HEK293 (cell line): ENCODE results near the gene WDFY3.

Source experiments
- GLI2 ChIP-seq: fragments of 450-650 bp; formaldehyde crosslinking; IDR thresholded peaks from 2 replicates; pipeline ENCODE4; 2017; ENCODE audit warnings: missing biosample characterization, missing genetic modification characterization, low read depth, borderline replicate concordance
- GLI4 ChIP-seq: fragments of 450-650 bp; formaldehyde crosslinking; IDR thresholded peaks from 2 replicates; pipeline ENCODE4 v1.5.1; 2016; ENCODE audit warnings: missing biosample characterization, missing genetic modification characterization
- KLF16 ChIP-seq: fragments of 450-650 bp; formaldehyde crosslinking; IDR thresholded peaks from 2 replicates; pipeline ENCODE4 v1.5.1; 2017; ENCODE audit warnings: missing biosample characterization, missing genetic modification characterization
- TF ChIP-seq, protein P1 (sequence below): fragments of 450-650 bp; formaldehyde crosslinking; IDR thresholded peaks from 2 replicates; pipeline ENCODE4 v1.5.1; 2016; ENCODE audit warnings: missing biosample characterization, missing genetic modification characterization

DNA sequence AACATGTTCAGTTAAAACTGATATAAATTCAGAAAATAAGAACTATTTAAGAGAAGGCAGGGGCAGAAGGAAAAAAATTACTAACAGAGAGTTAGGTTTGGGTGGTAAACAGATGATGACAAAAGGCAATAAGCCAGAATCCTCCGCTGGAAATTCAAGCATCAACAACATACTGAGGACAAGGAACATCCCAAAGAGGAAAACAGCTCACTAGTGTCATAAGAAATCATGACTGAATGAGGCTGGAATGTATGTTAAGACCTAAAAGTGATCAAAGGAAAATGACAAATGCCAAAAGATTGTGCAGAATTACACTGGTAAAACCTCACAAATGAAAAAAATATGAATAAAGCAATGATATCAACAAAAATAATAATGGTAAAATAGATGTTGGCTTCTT is 88.4 kb downstream of the WDFY3 start:
- TF ChIP-seq KLF16: no peak
- TF ChIP-seq, protein P1, sequence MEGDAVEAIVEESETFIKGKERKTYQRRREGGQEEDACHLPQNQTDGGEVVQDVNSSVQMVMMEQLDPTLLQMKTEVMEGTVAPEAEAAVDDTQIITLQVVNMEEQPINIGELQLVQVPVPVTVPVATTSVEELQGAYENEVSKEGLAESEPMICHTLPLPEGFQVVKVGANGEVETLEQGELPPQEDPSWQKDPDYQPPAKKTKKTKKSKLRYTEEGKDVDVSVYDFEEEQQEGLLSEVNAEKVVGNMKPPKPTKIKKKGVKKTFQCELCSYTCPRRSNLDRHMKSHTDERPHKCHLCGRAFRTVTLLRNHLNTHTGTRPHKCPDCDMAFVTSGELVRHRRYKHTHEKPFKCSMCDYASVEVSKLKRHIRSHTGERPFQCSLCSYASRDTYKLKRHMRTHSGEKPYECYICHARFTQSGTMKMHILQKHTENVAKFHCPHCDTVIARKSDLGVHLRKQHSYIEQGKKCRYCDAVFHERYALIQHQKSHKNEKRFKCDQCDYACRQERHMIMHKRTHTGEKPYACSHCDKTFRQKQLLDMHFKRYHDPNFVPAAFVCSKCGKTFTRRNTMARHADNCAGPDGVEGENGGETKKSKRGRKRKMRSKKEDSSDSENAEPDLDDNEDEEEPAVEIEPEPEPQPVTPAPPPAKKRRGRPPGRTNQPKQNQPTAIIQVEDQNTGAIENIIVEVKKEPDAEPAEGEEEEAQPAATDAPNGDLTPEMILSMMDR: no peak
- no peak for TF ChIP-seq GLI4 (tag by site-specific recombination)
- no peak for TF ChIP-seq GLI2 (tag by site-specific recombination)
